ENCODE results near the gene MUSTN1.

GRCh38 chr3:52847241-52847640 is 12.4 kb upstream of the MUSTN1 start:
- TF ChIP-seq, protein P1, sequence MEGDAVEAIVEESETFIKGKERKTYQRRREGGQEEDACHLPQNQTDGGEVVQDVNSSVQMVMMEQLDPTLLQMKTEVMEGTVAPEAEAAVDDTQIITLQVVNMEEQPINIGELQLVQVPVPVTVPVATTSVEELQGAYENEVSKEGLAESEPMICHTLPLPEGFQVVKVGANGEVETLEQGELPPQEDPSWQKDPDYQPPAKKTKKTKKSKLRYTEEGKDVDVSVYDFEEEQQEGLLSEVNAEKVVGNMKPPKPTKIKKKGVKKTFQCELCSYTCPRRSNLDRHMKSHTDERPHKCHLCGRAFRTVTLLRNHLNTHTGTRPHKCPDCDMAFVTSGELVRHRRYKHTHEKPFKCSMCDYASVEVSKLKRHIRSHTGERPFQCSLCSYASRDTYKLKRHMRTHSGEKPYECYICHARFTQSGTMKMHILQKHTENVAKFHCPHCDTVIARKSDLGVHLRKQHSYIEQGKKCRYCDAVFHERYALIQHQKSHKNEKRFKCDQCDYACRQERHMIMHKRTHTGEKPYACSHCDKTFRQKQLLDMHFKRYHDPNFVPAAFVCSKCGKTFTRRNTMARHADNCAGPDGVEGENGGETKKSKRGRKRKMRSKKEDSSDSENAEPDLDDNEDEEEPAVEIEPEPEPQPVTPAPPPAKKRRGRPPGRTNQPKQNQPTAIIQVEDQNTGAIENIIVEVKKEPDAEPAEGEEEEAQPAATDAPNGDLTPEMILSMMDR (IDR thresholded peaks at IDR 0.05) = no peak
- no peak for TF ChIP-seq POLR2A (IDR thresholded peaks at IDR 0.05)
- TF ChIP-seq POLR2AphosphoS5 (IDR thresholded peaks at IDR 0.05; ENCODE audit: insufficient read depth in 1 of 2, low read depth in 1 of 2) = no peak
